ENCODE results near the gene CCIN.

DNA sequence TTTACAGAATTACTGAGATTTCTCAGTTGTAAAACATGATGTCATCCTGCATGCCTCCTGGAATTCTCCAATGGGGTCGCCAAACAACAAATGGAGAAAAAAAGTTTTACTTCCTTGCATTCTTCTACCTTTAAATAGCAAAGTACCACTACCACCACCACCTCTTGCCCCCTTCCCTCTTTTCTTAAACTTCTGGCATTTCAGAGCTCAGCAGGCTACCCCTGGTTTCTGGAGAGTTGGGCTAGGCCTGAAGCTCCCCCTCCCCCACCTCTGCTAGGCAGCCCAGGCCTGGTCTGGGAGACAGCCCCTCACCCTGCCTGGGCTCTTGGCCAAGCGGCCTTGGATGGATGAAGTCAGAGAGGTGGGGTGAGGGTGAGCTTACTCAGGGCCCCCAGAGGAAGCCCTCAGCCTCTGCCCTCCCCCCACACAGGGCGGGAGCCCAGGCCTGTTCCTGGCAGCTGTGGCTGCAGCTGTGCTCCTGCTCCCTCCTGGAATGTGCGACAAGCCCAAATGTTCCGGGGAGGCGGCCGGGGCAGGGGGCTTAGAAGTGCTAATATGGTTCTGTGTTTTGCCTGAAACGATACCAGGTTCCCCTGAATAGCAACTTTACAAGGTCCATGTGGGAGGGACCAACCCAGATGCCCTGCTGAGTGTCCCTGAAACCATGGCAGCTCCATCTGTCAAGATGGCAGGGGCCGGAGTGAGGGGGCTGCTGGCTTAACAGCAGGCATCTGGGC lies 6.0 kb upstream of the CCIN start:
- TF ChIP-seq, protein P1, sequence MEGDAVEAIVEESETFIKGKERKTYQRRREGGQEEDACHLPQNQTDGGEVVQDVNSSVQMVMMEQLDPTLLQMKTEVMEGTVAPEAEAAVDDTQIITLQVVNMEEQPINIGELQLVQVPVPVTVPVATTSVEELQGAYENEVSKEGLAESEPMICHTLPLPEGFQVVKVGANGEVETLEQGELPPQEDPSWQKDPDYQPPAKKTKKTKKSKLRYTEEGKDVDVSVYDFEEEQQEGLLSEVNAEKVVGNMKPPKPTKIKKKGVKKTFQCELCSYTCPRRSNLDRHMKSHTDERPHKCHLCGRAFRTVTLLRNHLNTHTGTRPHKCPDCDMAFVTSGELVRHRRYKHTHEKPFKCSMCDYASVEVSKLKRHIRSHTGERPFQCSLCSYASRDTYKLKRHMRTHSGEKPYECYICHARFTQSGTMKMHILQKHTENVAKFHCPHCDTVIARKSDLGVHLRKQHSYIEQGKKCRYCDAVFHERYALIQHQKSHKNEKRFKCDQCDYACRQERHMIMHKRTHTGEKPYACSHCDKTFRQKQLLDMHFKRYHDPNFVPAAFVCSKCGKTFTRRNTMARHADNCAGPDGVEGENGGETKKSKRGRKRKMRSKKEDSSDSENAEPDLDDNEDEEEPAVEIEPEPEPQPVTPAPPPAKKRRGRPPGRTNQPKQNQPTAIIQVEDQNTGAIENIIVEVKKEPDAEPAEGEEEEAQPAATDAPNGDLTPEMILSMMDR (IDR thresholded peaks at IDR 0.05; ENCODE audit: insufficient read depth, low read length), result no peak
- TF ChIP-seq GABPA (IDR thresholded peaks at IDR 0.05; ENCODE audit: low read depth) (no peak), SPI1 (IDR thresholded peaks at IDR 0.05; ENCODE audit: borderline replicate concordance, low read depth) (no peak), POLR2AphosphoS5 (IDR thresholded peaks at IDR 0.05; ENCODE audit: low read depth) (no peak)
- TF ChIP-seq, protein P2, sequence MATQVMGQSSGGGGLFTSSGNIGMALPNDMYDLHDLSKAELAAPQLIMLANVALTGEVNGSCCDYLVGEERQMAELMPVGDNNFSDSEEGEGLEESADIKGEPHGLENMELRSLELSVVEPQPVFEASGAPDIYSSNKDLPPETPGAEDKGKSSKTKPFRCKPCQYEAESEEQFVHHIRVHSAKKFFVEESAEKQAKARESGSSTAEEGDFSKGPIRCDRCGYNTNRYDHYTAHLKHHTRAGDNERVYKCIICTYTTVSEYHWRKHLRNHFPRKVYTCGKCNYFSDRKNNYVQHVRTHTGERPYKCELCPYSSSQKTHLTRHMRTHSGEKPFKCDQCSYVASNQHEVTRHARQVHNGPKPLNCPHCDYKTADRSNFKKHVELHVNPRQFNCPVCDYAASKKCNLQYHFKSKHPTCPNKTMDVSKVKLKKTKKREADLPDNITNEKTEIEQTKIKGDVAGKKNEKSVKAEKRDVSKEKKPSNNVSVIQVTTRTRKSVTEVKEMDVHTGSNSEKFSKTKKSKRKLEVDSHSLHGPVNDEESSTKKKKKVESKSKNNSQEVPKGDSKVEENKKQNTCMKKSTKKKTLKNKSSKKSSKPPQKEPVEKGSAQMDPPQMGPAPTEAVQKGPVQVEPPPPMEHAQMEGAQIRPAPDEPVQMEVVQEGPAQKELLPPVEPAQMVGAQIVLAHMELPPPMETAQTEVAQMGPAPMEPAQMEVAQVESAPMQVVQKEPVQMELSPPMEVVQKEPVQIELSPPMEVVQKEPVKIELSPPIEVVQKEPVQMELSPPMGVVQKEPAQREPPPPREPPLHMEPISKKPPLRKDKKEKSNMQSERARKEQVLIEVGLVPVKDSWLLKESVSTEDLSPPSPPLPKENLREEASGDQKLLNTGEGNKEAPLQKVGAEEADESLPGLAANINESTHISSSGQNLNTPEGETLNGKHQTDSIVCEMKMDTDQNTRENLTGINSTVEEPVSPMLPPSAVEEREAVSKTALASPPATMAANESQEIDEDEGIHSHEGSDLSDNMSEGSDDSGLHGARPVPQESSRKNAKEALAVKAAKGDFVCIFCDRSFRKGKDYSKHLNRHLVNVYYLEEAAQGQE (IDR thresholded peaks at IDR 0.05; ENCODE audit: insufficient replicate concordance, low read depth), result no peak

Measured in HL-60 (cell line).